Kasumi-1 (cell line): Measurements from ENCODE around the gene TRDMT1.

Experiments
- DNase-seq, 2 experiments: peaks; one replicate each; lab custom pipeline; 2025; lab: John Stamatoyannopoulos, UW

The TRDMT1 gene

DNA sequence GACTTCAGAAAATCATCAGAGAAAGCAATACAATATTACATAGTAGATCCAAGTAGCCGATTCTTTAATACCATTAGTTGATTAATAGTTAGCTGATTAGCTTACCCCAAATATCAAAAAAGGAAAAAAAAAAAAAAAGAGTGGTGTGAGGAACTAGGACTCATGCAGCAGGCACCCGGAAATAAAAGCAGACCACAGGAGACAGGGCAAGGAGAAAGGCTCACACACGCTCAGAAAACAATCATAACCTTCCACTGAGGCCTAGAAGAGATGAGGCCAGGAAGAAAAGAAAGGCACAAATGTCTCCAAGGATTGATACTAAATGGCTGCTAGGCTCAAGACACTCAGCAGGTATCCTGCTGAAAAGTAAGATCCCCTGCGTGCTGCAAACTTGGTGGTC is 25.9 kb downstream of the TRDMT1 start:
- no peak for DNase-seq

DNA sequence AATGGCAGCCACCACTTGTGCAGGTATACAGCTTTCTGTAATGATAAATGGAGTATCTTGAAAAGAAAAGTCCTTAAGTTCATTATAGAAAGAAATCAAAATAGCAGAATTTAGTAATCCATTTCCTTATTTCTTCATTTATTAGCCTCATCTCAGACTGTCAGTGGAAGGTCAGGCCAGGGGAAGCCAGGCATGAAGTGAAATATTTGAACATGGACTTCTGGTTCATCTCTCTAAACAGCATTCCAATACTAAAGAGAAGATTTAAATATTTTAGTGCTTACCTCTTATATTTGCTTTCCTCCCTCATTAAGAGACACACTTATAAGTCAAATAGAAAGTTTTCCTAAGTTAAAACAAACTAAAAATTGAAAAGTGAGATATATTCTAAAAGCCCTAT is 26.8 kb downstream of the TRDMT1 start:
- no peak for DNase-seq

DNA sequence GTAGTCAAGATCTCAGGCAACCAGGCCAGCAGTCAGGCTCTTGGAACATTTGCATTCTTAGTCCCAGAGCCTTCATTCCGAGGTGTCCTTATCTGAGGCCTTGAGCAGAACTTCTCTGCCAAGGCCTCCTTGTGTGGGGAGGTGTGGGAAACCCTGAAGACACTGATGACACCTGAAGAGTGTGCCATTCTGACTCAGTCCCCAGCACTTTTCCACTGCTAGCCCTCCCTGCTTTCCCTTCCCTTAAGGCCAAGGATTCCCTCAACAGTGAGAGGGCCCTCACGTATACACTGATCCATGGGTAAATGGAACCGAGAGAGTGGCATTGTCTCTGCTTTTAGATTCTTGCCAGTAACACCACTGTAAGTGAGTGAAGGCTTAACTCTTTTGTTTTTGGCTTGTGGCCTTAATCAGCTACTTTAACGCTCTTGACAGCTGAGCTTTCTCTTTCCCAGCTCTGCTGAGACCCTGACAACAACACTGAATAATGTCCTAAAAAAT is 30.3 kb downstream of the TRDMT1 start:
- no peak for DNase-seq

DNA sequence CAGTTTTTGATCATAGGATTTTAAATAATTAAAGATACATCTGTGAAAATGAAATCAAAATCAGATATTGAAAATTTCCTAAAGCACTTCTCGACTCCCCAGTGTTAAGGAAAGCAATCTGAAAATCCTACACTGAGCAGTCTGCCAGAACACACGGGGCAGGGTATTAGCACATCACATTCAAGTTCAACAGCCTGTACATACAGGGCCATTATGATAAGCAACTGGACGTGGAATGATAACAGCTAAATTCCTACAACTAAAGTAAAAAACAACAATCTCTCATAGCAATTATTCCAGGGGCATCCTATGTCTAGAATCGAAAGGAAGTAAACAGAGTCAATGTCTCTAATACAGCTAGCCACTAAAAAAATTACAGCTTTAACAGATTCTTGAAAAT is 31.7 kb downstream of the TRDMT1 start:
- DNase-seq: no peak

DNA sequence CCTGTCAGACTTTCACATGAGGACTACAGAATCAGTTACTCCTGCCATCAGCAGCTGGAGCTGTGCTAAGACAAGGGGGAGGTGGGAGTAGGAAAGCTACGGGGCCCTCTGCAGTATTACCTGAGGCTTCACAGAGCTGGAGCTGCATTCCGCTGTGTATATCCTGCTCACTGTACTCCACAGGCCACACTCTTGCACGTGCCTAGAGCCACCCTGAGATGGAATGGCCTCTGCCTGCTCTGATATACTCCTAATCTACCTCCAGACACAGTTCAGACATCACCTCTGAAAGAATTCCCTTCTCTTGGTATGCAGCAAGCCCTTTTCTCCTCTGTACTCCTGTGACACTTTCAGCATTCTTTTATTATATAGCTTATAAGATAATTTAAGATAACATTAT is 34.8 kb downstream of the TRDMT1 start:
- DNase-seq: no peak

DNA sequence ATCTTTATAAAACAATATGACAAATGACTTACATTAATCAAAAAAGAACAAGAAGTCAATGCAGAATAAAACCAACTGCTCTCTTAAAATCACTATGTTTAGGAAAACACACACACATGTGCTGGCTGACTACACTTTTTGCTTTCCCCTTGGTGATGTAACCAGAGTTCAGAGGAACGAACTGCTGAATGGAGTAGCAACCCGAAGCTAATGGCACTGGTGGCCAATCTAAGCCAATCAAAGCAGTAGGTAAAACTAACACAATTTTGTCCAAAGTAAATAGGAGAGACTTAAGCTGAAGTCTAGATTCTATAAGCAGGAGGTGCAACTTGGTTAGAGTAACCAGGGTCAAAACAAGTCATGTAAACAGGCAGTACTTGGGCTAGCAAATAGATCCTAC is 38.6 kb downstream of the TRDMT1 start:
- no peak for DNase-seq

DNA sequence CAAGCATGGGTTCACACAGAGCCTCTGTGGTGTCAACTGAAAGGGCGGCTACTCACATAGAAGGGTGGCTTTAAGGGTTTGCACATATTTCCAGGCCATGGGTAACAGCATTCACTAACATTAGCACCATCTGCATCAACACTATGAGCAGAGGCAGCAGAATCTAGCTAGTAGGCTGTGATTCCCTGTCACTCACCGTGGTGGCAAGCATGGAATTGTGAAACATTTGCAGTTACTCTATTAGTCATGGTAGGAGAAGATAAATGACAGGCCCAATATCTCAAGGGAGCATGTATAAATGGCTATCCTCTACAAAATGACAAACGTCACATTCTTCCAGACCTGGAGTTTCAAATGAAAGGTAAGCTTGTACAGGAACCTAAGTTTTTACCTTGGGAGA is 39.7 kb downstream of the TRDMT1 start:
- no peak for DNase-seq

DNA sequence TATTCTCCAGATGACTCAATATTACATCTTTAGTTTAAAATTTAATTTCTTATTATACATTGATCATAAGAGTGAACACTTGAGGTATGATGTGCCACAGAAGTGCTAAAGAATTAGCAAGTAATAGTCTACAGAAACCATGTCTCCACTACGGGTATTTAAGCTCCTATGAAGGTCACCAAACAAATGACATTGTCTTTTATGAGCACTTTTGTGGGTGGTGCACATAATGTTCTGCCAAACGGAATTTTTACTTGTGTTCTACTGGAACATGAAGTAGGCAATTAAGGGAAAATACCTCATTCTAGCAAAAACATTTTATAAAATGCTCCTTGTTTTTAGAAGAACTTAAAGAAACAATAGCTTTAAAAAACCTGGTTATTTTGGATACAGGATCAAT is 44.4 kb downstream of the TRDMT1 start:
- DNase-seq: no peak

DNA sequence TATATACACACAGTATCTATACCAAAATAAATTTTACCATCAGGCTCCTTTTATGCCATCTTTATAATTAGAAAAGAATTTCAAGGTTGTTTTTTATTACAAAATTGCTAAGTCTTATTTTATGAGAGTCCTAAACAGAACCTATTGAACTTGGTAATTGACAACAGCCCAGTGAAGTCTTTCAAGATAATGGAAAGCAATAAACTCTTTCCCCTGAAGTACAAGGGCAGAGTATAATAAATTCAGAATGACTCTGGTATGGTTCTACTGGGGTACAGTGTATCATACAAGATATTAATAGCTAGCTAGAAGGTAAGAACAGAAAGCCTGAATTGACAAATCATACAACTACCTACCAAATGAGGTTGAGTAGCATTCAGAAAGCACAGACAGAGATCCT is 45.6 kb downstream of the TRDMT1 start:
- no peak for DNase-seq

DNA sequence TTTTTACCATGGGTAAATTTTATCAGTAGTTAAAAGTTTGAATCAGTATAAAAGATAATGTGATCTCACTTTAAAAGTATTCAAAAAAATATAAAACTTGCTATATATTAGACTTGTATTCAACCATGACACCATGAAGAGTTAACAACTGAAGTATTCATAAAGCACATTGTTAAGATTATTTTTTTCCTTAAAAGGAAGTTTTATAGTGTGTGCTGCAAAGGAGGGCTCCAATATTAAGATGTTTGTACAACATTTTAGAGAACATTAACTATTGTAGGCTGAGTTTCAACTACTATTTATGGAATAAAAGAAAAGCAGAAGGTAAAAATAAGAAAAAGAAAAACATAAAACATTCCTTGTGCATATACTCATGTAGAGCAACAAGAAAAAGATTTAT is 47.4 kb downstream of the TRDMT1 start:
- no peak for DNase-seq

DNA sequence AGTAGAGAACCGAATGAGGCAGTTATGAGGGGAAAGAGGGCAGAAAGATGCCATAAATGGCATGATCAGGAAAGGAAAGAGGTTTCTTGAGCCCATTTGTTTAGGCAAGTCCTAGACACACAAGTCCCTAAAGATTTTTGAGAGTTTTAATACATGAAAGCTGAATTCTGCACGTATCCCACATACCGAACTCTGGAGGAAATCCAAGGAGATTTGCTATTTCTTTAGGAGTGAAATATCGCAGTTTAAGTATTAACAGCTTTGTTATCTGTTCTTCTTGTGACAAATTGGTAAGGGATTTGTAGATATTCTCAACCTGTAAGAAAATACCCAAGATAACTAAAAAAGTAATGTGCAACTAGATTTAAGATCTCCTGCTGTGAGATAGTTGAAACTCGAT is 48.2 kb downstream of the TRDMT1 start:
- no peak for DNase-seq

DNA sequence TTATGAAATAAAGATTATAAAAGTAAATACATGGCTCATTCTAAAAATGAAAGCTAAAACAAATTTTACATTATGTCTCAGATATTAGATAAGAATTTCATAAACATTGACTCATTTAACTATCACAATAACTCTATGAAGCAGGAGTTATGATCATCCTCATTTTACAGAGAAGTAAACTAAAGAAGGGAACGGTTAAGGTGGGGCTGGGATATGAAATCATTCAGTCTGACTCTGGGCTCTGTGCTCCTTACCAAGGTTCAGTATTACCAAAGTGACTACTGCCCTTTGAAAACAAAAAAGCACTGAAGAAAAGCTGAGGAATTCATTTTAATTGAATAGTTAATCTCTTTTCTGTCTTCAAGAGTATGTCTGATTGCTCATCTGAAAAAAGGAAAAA is 49.8 kb downstream of the TRDMT1 start:
- no peak for DNase-seq

DNA sequence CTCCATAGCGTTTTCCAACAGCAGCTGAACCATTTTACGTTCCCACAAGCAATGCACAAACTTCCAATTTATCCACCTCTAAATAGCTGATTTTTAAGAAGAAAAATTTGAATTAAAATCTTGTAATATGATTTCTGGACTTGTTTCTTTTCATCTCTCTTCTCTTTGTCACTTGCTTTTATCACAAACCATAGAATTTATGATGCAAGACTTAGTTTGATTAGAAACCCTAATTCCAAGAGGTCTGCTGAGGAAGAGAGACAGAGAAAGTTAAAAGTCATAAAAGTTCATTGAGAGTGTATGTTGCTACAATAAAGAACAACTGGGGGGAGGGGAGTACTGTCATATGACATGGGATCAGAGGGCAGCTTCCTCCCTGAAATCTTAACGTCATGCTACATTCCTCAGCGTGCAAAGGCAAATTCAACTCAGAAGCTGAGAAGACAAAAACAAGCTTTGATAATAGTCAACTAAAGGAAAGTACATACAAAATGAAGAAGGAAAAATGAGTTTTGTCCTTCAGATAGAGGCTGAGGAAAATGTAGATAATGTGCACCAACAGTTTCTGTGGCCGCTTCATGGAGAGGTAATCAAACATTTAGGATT is 53.5 kb downstream of the TRDMT1 start:
- DNase-seq: no peak

DNA sequence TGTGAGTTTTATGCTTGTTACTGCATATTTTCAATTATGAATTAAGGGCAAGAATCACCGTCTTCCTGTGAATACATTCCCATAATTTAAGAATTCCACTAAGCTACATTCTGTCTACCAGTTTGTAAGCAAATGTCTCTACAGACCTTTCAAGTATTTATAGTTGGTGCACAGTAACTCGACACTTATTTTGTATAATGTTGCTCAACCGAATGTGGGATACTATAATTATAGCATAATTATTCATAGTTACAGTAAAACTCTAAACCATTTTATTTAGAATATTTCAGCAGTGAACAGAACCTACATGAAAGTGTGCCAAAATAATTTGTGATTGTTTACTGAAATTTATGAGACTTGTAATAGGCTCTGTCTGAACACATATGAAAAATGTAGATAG is 54.6 kb downstream of the TRDMT1 start:
- no peak for DNase-seq

DNA sequence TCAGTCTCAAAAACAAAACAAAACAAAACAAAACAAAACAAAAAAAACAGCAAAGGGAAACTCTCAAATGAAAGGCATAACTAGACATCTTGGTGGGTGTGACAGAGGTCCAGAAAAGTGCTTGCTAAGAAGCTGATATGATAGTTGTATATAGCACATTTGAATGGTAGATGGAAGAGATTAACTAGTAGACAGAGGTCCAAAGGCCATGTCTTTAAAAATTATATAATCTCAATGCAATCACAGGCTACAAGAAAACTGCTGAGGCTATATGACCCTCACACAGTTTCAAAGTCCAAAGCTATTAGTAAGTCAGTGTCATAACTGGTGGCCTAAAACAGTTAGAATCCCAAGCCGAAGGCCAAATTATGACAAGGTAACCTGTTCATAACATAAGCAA is 56.2 kb downstream of the TRDMT1 start:
- DNase-seq: no peak

DNA sequence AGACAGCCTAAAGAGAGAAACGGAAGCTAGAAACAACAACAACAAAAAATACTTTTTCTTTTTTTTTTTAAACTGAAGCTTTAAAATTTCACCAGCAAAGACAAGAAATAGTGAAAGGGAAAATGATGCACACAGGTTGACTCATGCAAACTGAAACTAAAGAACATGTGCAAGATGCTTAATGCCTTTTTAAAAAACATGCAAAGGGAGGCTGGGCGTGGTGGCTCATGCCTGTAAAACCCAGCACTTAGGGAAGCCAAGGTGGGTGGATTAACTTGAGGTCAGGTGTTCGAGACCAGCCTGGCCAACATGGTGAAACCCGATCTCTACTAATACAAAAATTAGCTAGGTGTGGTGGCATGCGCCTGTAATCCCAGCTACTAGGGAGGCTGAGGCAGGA is 56.7 kb downstream of the TRDMT1 start:
- no peak for DNase-seq

DNA sequence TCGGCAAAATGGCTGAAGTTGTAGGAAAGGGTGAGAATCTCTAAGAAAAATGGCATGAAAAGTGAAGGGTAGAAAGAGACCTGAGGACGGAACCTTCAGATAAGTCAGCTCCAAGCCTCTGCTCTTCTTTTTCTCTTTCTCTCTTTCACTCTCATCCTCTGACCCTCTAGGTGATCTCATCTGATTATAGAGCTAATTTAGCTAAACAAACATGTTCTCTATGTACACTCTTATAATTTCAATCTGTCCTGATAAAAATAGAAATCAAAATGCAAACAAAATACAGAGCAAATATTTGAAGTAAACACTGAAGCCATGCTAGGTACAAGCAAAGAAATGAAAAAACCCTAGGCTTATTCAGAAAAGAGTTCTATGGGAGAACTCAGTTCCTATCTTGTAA is 57.4 kb downstream of the TRDMT1 start:
- no peak for DNase-seq

DNA sequence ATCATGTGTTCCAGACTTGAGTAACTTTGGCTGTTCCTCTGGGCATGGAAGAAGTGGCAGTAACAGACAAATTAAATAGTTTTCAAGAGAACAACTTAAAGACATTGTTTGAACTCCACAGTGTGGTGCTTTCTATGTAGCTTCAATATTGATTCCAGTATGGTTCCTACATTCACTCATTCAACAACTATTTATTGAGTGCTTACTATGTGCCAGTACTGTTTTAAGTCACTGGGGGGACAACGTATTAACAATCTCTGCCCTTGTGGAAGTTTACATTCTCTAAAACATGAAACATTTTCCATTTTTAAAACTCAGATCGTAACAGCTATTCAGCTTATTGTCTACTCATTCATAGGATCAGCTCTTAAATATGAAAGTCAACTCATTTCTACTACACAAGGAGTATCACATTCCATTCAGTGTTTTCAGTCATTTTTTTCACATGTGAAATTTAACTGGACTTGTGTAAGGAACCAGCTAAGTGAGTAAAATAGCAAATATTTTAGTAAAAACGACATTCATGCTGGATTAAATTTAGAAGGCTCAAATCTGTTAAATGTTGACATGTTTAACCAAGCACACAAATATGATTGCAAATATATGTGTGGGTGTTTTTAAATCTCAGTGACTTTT is 58.3 kb downstream of the TRDMT1 start:
- no peak for DNase-seq

DNA sequence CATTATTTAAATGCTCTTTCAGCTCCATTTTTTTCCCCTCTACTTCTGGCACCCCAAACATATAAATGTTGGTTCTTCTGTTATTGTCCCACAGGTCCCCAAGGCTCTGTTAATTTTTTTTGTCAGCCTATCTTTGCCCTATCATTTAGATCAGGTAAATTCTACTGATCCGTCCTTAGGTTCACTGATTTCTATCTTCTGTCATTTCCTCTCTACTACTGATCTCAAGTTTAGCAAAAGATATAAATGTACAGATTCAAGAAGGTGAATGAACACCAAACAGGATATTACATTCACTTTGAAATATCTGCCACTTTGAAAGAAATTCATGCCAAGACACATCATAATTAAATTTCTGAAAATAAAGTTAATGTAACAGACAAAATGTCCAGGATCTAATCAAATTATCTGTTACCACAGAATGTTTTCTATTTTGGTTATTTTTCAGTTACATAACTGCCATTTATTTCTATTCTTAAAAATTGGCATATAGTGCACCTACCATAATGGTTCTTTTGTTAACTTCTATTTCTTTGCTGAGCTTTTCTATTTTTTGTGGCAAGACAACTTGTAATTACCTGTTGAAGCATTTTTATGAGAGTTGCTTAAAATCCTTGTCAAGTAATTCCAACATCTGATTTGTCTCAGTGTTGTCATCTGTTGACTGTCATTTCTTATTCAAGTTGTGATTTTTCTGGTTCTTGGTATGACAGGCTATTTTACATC is 59.8 kb downstream of the TRDMT1 start:
- DNase-seq: no peak

DNA sequence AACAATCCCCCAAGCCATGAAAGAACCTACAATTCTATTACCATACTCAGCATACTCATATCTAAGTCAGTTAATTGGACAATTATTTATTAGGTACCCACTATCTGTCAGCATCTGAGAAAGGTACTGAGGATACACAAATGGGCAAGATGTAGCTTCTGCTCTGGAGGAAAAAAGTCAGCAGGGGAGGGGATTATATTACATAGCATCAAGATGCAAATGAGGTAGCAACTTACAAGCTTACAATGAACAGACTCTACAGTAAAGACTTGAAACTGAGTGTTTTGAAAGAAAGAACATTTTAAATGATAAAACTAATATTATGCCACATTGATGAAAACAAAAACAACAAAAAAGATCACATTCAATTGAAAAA is 61.1 kb downstream of the TRDMT1 start:
- no peak for DNase-seq

DNA sequence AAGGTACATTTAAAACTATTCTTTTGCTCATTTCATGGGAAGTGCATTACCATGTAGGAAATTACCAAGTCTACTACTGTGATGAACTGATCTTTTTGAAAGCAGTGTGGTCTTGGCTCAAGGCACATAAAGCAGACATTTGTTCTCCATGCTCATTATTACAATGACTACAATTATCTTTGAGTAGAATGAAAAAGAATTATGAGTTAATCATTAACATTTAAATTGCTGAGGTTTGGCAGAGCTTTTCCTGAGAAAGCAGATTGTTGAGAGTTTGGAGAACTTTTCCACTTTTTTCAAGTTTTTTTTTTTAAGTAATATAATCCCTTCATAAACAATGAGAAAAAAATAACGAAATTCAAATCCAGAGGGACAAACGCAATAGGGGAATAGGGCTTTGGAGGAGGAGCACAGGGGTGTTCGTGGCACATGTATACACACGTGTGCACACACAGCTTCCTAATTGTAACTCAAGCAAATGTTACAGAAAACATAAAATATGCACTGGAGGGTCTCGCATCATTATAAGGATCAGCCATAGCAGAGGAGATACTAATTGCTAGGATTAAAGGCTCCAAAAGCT is 62.9 kb downstream of the TRDMT1 start:
- DNase-seq: no peak

DNA sequence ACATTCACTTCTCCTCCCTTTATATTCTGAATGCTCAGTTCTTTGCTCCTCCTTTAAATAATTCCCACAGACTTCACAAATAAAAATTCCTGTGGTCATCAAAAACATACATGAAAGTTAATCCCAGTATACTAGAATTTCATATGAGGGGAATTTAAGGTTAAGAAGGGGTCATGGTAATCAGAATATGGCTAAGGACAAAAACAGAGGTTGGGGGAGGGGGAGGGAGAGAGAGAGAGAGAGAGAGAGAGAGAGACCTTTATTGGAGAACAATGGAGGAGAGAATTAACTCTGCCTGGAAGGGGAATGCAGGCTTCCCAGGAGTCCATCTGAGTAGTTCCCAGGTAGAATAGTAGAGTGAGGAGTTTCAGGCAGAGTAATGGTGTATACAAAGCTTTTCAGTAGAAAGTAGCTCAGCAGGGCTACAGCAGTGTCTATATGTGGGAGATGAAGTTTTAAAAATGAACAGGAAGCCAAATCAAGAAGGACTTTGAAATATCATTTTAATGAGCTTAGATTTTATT is 66.7 kb downstream of the TRDMT1 start:
- DNase-seq: no peak

DNA sequence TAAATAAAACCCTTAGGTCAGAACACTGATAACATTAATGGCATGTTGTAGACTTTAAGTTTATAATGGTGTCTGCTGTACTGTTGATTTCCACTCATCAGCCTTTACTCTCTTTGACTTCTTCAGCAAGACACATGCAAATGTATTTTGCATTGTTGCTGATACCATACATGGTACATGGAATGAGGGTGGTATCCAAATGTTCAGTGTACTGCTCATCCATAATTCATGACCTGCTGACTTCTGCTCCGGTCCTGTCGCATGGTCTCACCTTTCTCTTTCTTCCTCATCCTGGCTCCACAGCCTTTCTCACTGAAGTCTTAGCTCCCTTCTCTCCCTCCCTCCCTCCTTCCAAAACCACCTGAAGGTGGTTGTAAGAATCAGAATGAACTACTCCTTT is 67.2 kb downstream of the TRDMT1 start:
- no peak for DNase-seq
